ENCODE measurements around the gene TBC1D25.
"Not testable (repeated sequence)": the region's sequence is repeated elsewhere in the genome, so short reads cannot be mapped to it uniquely, and the experiment has no call there.

Gene TBC1D25

GRCh38 chrX:48541140-48541814, 1.8 kb downstream of the TBC1D25 start (continued):
- no peak for TF ChIP-seq ZNF785 (tag by site-specific recombination; IDR thresholded peaks at IDR 0.05)
- no peak for TF ChIP-seq ZNF16 (tag by site-specific recombination; IDR thresholded peaks at IDR 0.05; ENCODE audit: low read depth)
- no peak for TF ChIP-seq ZNF140 (tag by site-specific recombination; IDR thresholded peaks at IDR 0.05)
- no peak for TF ChIP-seq ZSCAN23 (tag by site-specific recombination; IDR thresholded peaks at IDR 0.05)
- TF ChIP-seq SP3 (tag by site-specific recombination; IDR thresholded peaks at IDR 0.05): no peak
- TF ChIP-seq ZSCAN5A (tag by site-specific recombination; IDR thresholded peaks at IDR 0.05): no peak

GRCh38 chrX:48548871-48549270, 9.4 kb downstream of the TBC1D25 start:
- ChIA-PET POLR2A (interaction anchor here (2.3 kb wide), 1 partner anchor 9 kb away, joined by 7 read pairs; the partner anchor contains the start of gene TBC1D25), CTCF (interaction anchor here (0.5 kb wide), 1 partner anchor 44 kb away, joined by 3 read pairs; no protein-coding TSS in a partner anchor)
- Histone ChIP-seq H3K9me3 (ENCODE audit: control insufficient read depth, insufficient read depth, low read depth, low read length) (no peaks in the 10 kb centered on the region), H3K27ac (ENCODE audit: extremely low read depth, low read depth, low read length) (no peak overlapping the region), H3K4me1 (ENCODE audit: control insufficient read depth, insufficient read depth, low read length) (no peaks in the 10 kb centered on the region), H3K4me3 (ENCODE audit: low read depth, low read length) (no peak overlapping the region), H3K36me3 (ENCODE audit: control insufficient read depth in 2 of 2, insufficient read depth in 1 of 2, low read length in 2 of 2) (peaks cover 8 to 28% of the 10 kb centered on the region in 2 experiments; a peak in 2 of 3 replicates)
- TF ChIP-seq ZNF335 (tag by site-specific recombination; conservative IDR thresholded peaks at IDR 0.05): no peak
- no peak for TF ChIP-seq ZNF266 (tag by site-specific recombination; IDR thresholded peaks at IDR 0.05; ENCODE audit: low read depth)
- TF ChIP-seq ZNF394 (tag by site-specific recombination; IDR thresholded peaks at IDR 0.05; ENCODE audit: borderline replicate concordance): no peak
- no peak for TF ChIP-seq ZNF398 (tag by site-specific recombination; IDR thresholded peaks at IDR 0.05)
- no peak for TF ChIP-seq ZNF26 (tag by site-specific recombination; IDR thresholded peaks at IDR 0.05)
- TF ChIP-seq ZBTB1 (tag by site-specific recombination; IDR thresholded peaks at IDR 0.05): no peak
- TF ChIP-seq ZNF76 (tag by site-specific recombination; IDR thresholded peaks at IDR 0.05; ENCODE audit: borderline replicate concordance, low read depth): no peak
- TF ChIP-seq REPIN1 (tag by site-specific recombination; IDR thresholded peaks at IDR 0.05; ENCODE audit: low read depth): no peak

GRCh38 chrX:48555731-48556325, 16.3 kb downstream of the TBC1D25 start:
- CTCF ChIA-PET; H3K27ac ChIP-seq (ENCODE audit: extremely low read depth, low read depth, low read length); H3K4me1 ChIP-seq (ENCODE audit: control insufficient read depth, insufficient read depth, low read length); H3K4me3 ChIP-seq (ENCODE audit: low read depth, low read length); H3K9me3 ChIP-seq (ENCODE audit: control insufficient read depth, insufficient read depth, low read depth, low read length): not testable (repeated sequence)
- POLR2A ChIA-PET: interaction anchor here (0.7 kb wide), 1 partner anchor 23 kb away, joined by 5 read pairs; no protein-coding TSS in a partner anchor
- peaks cover 8 to 46% of the 10 kb centered on the region in 2 experiments; a peak in 2 of 3 replicates for H3K36me3 ChIP-seq (ENCODE audit: control insufficient read depth in 2 of 2, insufficient read depth in 1 of 2, low read length in 2 of 2)
